ENCODE measurements around the gene MOAP1. TPM values are rescaled to one million over a fixed set of nuclear protein-coding genes. Genes with fewer than 3 reads are reported as not detected.
A peak's percentile ranks its signal among the peaks of the same experiment; 100 is the strongest.

MOAP1 gene
- total and polyA plus RNA-seq, 8 donors: 7.9 to 21.4 (median 10.1) TPM

- Histone ChIP-seq H3K36me3 (peaks cover 0 to 18% (median 13%) of the 10 kb centered on the region in 3 donors), H3K4me1 (peaks cover 0 to 13% (median 9%) of the 10 kb centered on the region in 3 donors), H3K9me3 (no peaks in the 10 kb centered on the region), H3K4me3 (no peak overlapping the region), H3K27me3 (no peaks in the 10 kb centered on the region), H3K27ac (peak overlapping the region in 1 of 4 donors; percentile 33)
- 39 to 46% methylated on average over 2 of the region's 2 CpGs for WGBS, 2 donors
- no peak for FAIRE-seq
- no peak for DNase-seq
- intact Hi-C loops (cut with DNase I): loop anchor here in 1 of 3 donors (10.0 kb wide), 1 partner anchor 100 kb away; the partner anchor contains the start of gene ITPK1
- no peak for TF ChIP-seq CTCF (IDR thresholded peaks at IDR 0.05)
- ATAC-seq: peak in 3 of 4 donors; percentile 43 to 81 (median 66)
Observed at GRCh38 chr14:93214598-93214997, 29.9 kb upstream of the MOAP1 start.

- intact Hi-C loops (cut with DNase I): loop anchor here in 1 of 3 donors (10.0 kb wide), 1 partner anchor 98 kb away; the partner anchor contains the start of gene ITPK1
- no peak overlapping the region for H3K4me3 ChIP-seq
- peaks cover 0 to 26% (median 24%) of the 10 kb centered on the region in 3 donors for H3K4me1 ChIP-seq
- DNase-seq (no peak), FAIRE-seq (no peak), ATAC-seq (no peak)
- no peaks in the 10 kb centered on the region for H3K9me3 ChIP-seq
- TF ChIP-seq CTCF (IDR thresholded peaks at IDR 0.05): no peak
- no peak overlapping the region for H3K27ac ChIP-seq
- WGBS, 2 donors: 54 to 55% methylated on average over 3 of the region's 3 CpGs
- H3K36me3 ChIP-seq: peaks cover 0 to 13% (median 8%) of the 10 kb centered on the region in 3 donors
- no peaks in the 10 kb centered on the region for H3K27me3 ChIP-seq
Observed at GRCh38 chr14:93212432-93212831, 27.7 kb upstream of the MOAP1 start.

GRCh38 chr14:93207468-93208308, 23.0 kb upstream of the MOAP1 start:
- Histone ChIP-seq H3K4me1 (peaks cover 0 to 30% (median 19%) of the 10 kb centered on the region in 3 donors), H3K4me3 (peak overlapping the region; percentile 83 to 88 (median 87)), H3K9me3 (no peaks in the 10 kb centered on the region), H3K36me3 (peaks cover 0 to 1% (median 0%) of the 10 kb centered on the region in 3 donors), H3K27ac (peak overlapping the region; percentile 76 to 82 (median 80)), H3K27me3 (no peaks in the 10 kb centered on the region)
- FAIRE-seq: no peak
- TF ChIP-seq CTCF (IDR thresholded peaks at IDR 0.05): no peak
- peak; percentile 60 to 80 (median 76) for ATAC-seq
- intact Hi-C loops (cut with DNase I): no loop called here
- WGBS, 2 donors: 1% methylated on average over 18 to 23 of the region's 23 CpGs
- peak in 5 of 6 donors; percentile 40 to 77 (median 63) for DNase-seq

- Histone ChIP-seq H3K36me3 (no peaks in the 10 kb centered on the region), H3K4me3 (peak within 1 kb of the TSS; percentile 83 to 88 (median 87)), H3K27me3 (no peaks in the 10 kb centered on the region), H3K4me1 (peaks cover 0 to 30% (median 19%) of the 10 kb centered on the region in 3 donors), H3K9me3 (no peaks in the 10 kb centered on the region), H3K27ac (peak within 1 kb of the TSS; percentile 76 to 82 (median 80))
- peak in 2 of 4 donors; percentile 21 to 32 for TF ChIP-seq CTCF (IDR thresholded peaks at IDR 0.05)
- DNase-seq (peak; percentile 93 to 97 (median 96)), ATAC-seq (peak; percentile 97 to 99 (median 98)), FAIRE-seq (no peak)
- WGBS, 2 donors: 0% methylated on average over 56 to 65 of the region's 65 CpGs
- intact Hi-C loops (cut with DNase I): no loop called here
Observed at GRCh38 chr14:93206793-93207467, 22.2 kb upstream of the MOAP1 start, which contains the start of the genes GON7 and UBR7. GON7 (minus strand) TSS chr14:93207065; CDS start chr14:93207037, 28 bp downstream. UBR7 (plus strand) TSS chr14:93207256; CDS start chr14:93207292, 36 bp downstream.

Measured in pancreas (tissue), 10 donors.